ENCODE data around the gene LAMB3. TPM values are rescaled to one million over a fixed set of nuclear protein-coding genes. Genes with fewer than 3 reads are reported as not detected.

Gene LAMB3
- polyA plus RNA-seq, 1 donor from 2014 or later: 5.8 TPM

GRCh38 chr1:209624558-209625549 is 27.4 kb downstream of the LAMB3 start:
- Histone ChIP-seq H3K9me2 (ENCODE audit: insufficient read depth, low read length) (no peaks in the 10 kb centered on the region), H3K9me3 (ENCODE audit: low read length) (no peaks in the 10 kb centered on the region), H3F3A (ENCODE audit: insufficient read depth, low read length, poor library complexity, severe bottlenecking) (no peaks in the 10 kb centered on the region), H3K27me3 (ENCODE audit: insufficient read depth, low read depth, low read length) (no peaks in the 10 kb centered on the region), H3K4me2 (ENCODE audit: low read length) (no peak overlapping the region), H3K79me2 (replicated peaks; ENCODE audit: insufficient read depth, low read length) (no peaks in the 10 kb centered on the region), H4K20me1 (ENCODE audit: insufficient read depth) (no peaks in the 10 kb centered on the region), H3K4me3 (ENCODE audit: low read length) (no peak overlapping the region), H3K36me3 (ENCODE audit: insufficient read depth, low read length) (no peaks in the 10 kb centered on the region), H2AFZ (ENCODE audit: low read depth, low read length) (peak overlapping the region; percentile 34), H3K27ac (ENCODE audit: low read length) (peak overlapping the region; percentile 75), H3K9ac (ENCODE audit: low read length) (no peak overlapping the region)
- TF ChIP-seq EP300 (conservative IDR thresholded peaks at IDR 0.05; ENCODE audit: poor library complexity, severe bottlenecking) (no peak), EZH2 (IDR thresholded peaks at IDR 0.05; ENCODE audit: borderline replicate concordance, insufficient read depth, low read length, poor library complexity, severe bottlenecking) (no peak)

DNA sequence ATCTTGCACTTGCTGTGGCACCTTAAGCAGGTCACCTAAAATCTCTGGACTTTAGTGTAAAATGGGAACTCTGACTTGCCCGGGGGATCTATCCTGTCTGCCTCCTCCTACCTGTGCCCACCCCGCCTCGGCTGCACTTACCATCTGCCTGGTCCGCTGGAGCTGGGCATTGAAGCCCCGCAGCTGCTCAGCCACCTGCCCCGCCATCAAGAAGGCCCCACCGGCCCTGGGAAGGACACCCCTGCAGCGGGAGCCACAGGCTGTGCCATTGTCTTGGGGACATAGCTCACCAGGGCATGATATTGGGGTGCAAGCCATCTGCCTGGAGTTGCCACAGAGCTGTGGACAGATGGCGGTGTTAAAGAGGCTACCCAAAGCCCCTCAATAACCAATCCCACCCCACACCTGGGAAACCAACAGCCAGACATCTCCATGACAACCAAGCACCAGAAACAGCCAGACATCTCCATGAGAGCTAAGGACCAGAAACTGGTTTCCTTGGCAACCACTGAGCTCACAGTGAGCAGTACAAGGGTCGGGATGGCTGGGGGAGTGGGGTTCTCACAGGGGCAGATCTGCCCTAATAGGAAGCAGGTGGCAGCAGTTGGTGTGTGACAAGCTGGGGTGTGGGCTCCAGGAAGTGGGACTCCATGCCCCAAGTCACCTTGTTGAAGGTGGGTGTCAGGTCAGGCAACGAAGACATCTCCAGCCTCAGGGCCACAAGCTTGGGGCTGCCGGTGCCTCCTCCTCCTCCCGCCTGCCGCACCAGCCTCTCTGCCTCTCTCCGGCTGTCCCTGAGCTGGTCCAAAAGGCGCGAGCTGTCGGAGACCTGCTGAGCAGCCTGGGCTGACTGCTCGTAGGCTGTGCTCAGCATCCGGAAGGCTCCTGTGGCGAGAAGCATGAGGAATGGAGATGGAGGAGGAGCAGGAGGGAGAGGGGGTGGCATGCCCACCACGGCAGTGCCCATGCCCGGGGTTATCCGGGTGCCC is 29.1 kb downstream of the LAMB3 start:
- H3K36me3 ChIP-seq (ENCODE audit: insufficient read depth, low read length): no peaks in the 10 kb centered on the region
- H3K27ac ChIP-seq (ENCODE audit: low read length): peak overlapping the region; percentile 75
- no peaks in the 10 kb centered on the region for H3K9me3 ChIP-seq (ENCODE audit: low read length)
- no peaks in the 10 kb centered on the region for H3K27me3 ChIP-seq (ENCODE audit: insufficient read depth, low read depth, low read length)
- H3K4me2 ChIP-seq (ENCODE audit: low read length): peak overlapping the region; percentile 31
- H3K9me2 ChIP-seq (ENCODE audit: insufficient read depth, low read length): no peaks in the 10 kb centered on the region
- H2AFZ ChIP-seq (ENCODE audit: low read depth, low read length): peak overlapping the region; percentile 38
- H3F3A ChIP-seq (ENCODE audit: insufficient read depth, low read length, poor library complexity, severe bottlenecking): no peaks in the 10 kb centered on the region
- H3K79me2 ChIP-seq (replicated peaks; ENCODE audit: insufficient read depth, low read length): no peaks in the 10 kb centered on the region
- peak overlapping the region; percentile 50 for H3K9ac ChIP-seq (ENCODE audit: low read length)
- no peaks in the 10 kb centered on the region for H4K20me1 ChIP-seq (ENCODE audit: insufficient read depth)
- peak overlapping the region; percentile 43 for H3K4me3 ChIP-seq (ENCODE audit: low read length)
- peak; percentile 24 for TF ChIP-seq SMC3 (conservative IDR thresholded peaks at IDR 0.05; ENCODE audit: poor library complexity)
- no peak for TF ChIP-seq RAD21 (conservative IDR thresholded peaks at IDR 0.05)
- TF ChIP-seq EZH2 (IDR thresholded peaks at IDR 0.05; ENCODE audit: borderline replicate concordance, insufficient read depth, low read length, poor library complexity, severe bottlenecking): no peak
- peak; percentile 60 for TF ChIP-seq POLR2AphosphoS5 (IDR thresholded peaks at IDR 0.05)
- TF ChIP-seq TAF1 (IDR thresholded peaks at IDR 0.05; ENCODE audit: low read depth): no peak
- TF ChIP-seq EP300 (conservative IDR thresholded peaks at IDR 0.05; ENCODE audit: poor library complexity, severe bottlenecking): peak; percentile 51
- TF ChIP-seq, protein P1, sequence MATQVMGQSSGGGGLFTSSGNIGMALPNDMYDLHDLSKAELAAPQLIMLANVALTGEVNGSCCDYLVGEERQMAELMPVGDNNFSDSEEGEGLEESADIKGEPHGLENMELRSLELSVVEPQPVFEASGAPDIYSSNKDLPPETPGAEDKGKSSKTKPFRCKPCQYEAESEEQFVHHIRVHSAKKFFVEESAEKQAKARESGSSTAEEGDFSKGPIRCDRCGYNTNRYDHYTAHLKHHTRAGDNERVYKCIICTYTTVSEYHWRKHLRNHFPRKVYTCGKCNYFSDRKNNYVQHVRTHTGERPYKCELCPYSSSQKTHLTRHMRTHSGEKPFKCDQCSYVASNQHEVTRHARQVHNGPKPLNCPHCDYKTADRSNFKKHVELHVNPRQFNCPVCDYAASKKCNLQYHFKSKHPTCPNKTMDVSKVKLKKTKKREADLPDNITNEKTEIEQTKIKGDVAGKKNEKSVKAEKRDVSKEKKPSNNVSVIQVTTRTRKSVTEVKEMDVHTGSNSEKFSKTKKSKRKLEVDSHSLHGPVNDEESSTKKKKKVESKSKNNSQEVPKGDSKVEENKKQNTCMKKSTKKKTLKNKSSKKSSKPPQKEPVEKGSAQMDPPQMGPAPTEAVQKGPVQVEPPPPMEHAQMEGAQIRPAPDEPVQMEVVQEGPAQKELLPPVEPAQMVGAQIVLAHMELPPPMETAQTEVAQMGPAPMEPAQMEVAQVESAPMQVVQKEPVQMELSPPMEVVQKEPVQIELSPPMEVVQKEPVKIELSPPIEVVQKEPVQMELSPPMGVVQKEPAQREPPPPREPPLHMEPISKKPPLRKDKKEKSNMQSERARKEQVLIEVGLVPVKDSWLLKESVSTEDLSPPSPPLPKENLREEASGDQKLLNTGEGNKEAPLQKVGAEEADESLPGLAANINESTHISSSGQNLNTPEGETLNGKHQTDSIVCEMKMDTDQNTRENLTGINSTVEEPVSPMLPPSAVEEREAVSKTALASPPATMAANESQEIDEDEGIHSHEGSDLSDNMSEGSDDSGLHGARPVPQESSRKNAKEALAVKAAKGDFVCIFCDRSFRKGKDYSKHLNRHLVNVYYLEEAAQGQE (IDR thresholded peaks at IDR 0.05; ENCODE audit: borderline replicate concordance): no peak
- TF ChIP-seq, protein P2, sequence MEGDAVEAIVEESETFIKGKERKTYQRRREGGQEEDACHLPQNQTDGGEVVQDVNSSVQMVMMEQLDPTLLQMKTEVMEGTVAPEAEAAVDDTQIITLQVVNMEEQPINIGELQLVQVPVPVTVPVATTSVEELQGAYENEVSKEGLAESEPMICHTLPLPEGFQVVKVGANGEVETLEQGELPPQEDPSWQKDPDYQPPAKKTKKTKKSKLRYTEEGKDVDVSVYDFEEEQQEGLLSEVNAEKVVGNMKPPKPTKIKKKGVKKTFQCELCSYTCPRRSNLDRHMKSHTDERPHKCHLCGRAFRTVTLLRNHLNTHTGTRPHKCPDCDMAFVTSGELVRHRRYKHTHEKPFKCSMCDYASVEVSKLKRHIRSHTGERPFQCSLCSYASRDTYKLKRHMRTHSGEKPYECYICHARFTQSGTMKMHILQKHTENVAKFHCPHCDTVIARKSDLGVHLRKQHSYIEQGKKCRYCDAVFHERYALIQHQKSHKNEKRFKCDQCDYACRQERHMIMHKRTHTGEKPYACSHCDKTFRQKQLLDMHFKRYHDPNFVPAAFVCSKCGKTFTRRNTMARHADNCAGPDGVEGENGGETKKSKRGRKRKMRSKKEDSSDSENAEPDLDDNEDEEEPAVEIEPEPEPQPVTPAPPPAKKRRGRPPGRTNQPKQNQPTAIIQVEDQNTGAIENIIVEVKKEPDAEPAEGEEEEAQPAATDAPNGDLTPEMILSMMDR (IDR thresholded peaks at IDR 0.05; ENCODE audit: poor library complexity, severe bottlenecking): no peak
- peak; percentile 23 for TF ChIP-seq MXI1 (conservative IDR thresholded peaks at IDR 0.05; ENCODE audit: poor library complexity, severe bottlenecking)
